GM12865 (cell line): ENCODE results near the gene USP17L5.
"Not testable (repeated sequence)": the region's sequence is repeated elsewhere in the genome, so short reads cannot be mapped to it uniquely, and the experiment has no call there.

Source experiments
- DNase-seq: peaks from one replicate; pipeline ENCODE4 v3.0.0; 2010; ENCODE audit warnings: low read depth
- H3K4me3 ChIP-seq: 2 replicates; pipeline ENCODE4 v1.5.1; 2011; ENCODE audit warnings: mild to moderate bottlenecking, low read depth, low read length, control low read depth
- CTCF ChIP-seq: IDR thresholded peaks from 2 replicates; pipeline ENCODE4 v1.5.1; 2011; ENCODE audit warnings: low read length, control low read depth, low read depth, inconsistent platforms; ENCODE audit not compliant: insufficient read depth; ENCODE audit errors: missing control alignments

USP17L5 gene, protein sequence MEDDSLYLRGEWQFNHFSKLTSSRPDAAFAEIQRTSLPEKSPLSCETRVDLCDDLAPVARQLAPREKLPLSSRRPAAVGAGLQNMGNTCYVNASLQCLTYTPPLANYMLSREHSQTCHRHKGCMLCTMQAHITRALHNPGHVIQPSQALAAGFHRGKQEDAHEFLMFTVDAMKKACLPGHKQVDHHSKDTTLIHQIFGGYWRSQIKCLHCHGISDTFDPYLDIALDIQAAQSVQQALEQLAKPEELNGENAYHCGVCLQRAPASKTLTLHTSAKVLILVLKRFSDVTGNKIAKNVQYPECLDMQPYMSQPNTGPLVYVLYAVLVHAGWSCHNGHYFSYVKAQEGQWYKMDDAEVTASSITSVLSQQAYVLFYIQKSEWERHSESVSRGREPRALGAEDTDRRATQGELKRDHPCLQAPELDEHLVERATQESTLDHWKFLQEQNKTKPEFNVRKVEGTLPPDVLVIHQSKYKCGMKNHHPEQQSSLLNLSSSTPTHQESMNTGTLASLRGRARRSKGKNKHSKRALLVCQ

GRCh38 chr4:9339103-9339502 is at the start of gene USP17L5:
Gene USP17L5, plus strand, starts transcription at chr4:9339403. Its CDS starts 0 bp downstream, at chr4:9339403.
- not testable (repeated sequence) for DNase-seq

DNA sequence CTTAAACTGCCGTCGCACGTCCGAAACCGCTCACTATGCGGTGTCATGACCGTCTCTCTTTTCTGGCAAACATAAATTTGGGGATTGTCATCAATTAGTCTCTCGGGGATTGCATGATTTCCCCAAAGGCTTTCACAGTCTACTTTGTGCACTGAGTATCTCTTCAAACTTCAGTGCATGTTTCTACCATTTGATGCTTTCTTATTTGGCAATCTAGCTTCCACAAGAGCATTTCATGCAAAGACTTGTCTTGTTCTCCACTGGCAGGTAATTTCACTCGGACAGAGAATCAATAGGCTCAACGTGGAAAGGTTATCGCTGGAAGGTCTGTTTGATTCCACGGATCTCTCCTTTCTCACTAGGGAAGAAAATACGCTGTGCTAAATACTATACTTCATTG is 15.0 kb upstream of the USP17L5 start:
- H3K4me3 ChIP-seq, DNase-seq: not testable (repeated sequence)

More at GRCh38 chr4:9339103-9339502, at the start of gene USP17L5:
- H3K4me3 ChIP-seq = not testable (repeated sequence)

- H3K4me3 ChIP-seq, DNase-seq: not testable (repeated sequence)
These were observed 14.3 kb upstream of the USP17L5 start, which contains the start of gene USP17L24 for GRCh38 chr4:9324865-9325264. Gene USP17L24, plus strand, starts transcription at chr4:9325165. Its CDS starts 0 bp downstream, at chr4:9325165.

- H3K4me3 ChIP-seq, DNase-seq: not testable (repeated sequence)
These were observed 9.6 kb upstream of the USP17L5 start, which contains the start of gene USP17L25 for GRCh38 chr4:9329611-9330010. Gene USP17L25, plus strand, starts transcription at chr4:9329911. Its CDS starts 0 bp downstream, at chr4:9329911.

DNA sequence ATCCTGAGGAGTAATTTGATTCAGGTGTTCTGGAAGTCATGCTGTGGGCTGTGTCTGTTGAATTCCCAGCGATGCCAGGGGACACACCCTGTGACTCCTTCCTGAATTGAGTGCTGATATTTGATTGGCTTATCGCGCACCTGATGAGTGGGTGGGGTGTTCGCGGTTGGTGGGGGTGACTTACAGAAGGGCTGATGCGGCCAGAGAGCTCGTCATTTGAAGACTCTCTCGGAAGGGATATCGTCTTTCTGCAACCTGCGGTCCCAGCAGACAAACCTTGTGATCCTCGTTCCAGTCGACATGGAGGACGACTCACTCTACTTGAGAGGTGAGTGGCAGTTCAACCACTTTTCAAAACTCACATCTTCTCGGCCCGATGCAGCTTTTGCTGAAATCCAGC is 4.8 kb upstream of the USP17L5 start, which contains the start of gene USP17L26:
Gene USP17L26, plus strand, starts transcription at position 301 of the 400 bp plus-strand sequence. Its CDS starts 0 bp downstream, at position 301.
- not testable (repeated sequence) for DNase-seq, H3K4me3 ChIP-seq

GRCh38 chr4:9343848-9344247 is 4.6 kb downstream of the USP17L5 start, which contains the start of gene USP17L27:
Gene USP17L27, plus strand, starts transcription at chr4:9344148. Its CDS starts 0 bp downstream, at chr4:9344148.
- not testable (repeated sequence) for H3K4me3 ChIP-seq, DNase-seq

DNA sequence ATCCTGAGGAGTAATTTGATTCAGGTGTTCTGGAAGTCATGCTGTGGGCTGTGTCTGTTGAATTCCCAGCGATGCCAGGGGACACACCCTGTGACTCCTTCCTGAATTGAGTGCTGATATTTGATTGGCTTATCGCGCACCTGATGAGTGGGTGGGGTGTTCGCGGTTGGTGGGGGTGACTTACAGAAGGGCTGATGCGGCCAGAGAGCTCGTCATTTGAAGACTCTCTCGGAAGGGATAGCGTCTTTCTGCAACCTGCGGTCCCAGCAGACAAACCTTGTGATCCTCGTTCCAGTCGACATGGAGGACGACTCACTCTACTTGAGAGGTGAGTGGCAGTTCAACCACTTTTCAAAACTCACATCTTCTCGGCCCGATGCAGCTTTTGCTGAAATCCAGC is 9.4 kb downstream of the USP17L5 start, which contains the start of gene USP17L28:
Gene USP17L28, plus strand, starts transcription at position 301 of the 400 bp plus-strand sequence. Its CDS starts 0 bp downstream, at position 301.
- DNase-seq, H3K4me3 ChIP-seq: not testable (repeated sequence)

- DNase-seq = not testable (repeated sequence)
These were observed 11.7 kb downstream of the USP17L5 start for GRCh38 chr4:9350866-9351265.

DNA sequence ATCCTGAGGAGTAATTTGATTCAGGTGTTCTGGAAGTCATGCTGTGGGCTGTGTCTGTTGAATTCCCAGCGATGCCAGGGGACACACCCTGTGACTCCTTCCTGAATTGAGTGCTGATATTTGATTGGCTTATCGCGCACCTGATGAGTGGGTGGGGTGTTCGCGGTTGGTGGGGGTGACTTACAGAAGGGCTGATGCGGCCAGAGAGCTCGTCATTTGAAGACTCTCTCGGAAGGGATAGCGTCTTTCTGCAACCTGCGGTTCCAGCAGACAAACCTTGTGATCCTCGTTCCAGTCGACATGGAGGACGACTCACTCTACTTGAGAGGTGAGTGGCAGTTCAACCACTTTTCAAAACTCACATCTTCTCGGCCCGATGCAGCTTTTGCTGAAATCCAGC is 14.1 kb downstream of the USP17L5 start, which contains the start of gene USP17L29:
Gene USP17L29, plus strand, starts transcription at position 301 of the 400 bp plus-strand sequence. Its CDS starts 0 bp downstream, at position 301.
- not testable (repeated sequence) for DNase-seq, H3K4me3 ChIP-seq

More at GRCh38 chr4:9350866-9351265, 11.7 kb downstream of the USP17L5 start:
- H3K4me3 ChIP-seq = not testable (repeated sequence)

- DNase-seq, H3K4me3 ChIP-seq: not testable (repeated sequence)
These were observed 23.6 kb downstream of the USP17L5 start, which contains the start of gene USP17L30 for GRCh38 chr4:9362829-9363228. Gene USP17L30, plus strand, starts transcription at chr4:9363129. Its CDS starts 0 bp downstream, at chr4:9363129.

GRCh38 chr4:9379881-9380280 is 40.7 kb downstream of the USP17L5 start:
- DNase-seq = not testable (repeated sequence)

GRCh38 chr4:9381012-9381534 is 41.9 kb downstream of the USP17L5 start:
- H3K4me3 ChIP-seq, DNase-seq: not testable (repeated sequence)

More at GRCh38 chr4:9379881-9380280, 40.7 kb downstream of the USP17L5 start:
- H3K4me3 ChIP-seq = not testable (repeated sequence)

GRCh38 chr4:9384126-9384525 is 44.9 kb downstream of the USP17L5 start:
- DNase-seq = no peak
- TF ChIP-seq CTCF = no peak
- H3K4me3 ChIP-seq = no peak overlapping the region

DNA sequence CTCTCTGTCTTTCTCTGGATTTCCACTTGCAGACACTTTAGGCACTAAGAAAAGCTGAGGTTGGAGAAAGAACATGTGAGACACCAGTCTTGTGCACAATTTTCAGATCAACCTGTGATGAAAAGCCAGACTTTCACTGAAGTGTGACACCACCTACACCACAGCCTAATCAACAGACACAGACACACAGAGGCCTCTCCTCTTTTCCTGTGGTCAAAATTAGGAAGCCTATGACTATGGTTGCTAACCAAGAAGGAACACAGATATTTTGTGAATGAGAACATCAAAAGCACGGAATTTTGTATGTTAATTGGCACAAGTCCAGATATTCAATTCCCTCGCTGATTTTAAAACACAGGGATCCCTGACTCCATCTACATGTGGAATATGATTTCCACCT is 49.8 kb downstream of the USP17L5 start:
- not testable (repeated sequence) for DNase-seq, H3K4me3 ChIP-seq
